HEK293T (cell line): ENCODE results near the gene KERA.

ENCODE experiments used
- ARNT ChIP-seq: fragments of 450-650 bp; IDR thresholded peaks from 2 replicates; pipeline ENCODE4 v1.6.1; 2017; ENCODE audit warnings: mild to moderate bottlenecking
- BHLHE40 ChIP-seq: fragments of 450-650 bp; IDR thresholded peaks from 2 replicates; pipeline ENCODE4 v1.6.1; 2016; ENCODE audit warnings: mild to moderate bottlenecking, moderate library complexity, borderline replicate concordance
- ELF4 ChIP-seq: fragments of 450-650 bp; IDR thresholded peaks from 2 replicates; pipeline ENCODE4 v1.6.1; 2017; ENCODE audit warnings: antibody characterized with exemption
- FOXA1 ChIP-seq: fragments of 450-650 bp; IDR thresholded peaks from 2 replicates; pipeline ENCODE4 v1.6.1; 2016; ENCODE audit warnings: mild to moderate bottlenecking
- FOXM1 ChIP-seq: fragments of 450-650 bp; IDR thresholded peaks from 2 replicates; pipeline ENCODE4 v1.6.1; 2017; ENCODE audit warnings: mild to moderate bottlenecking, borderline replicate concordance
- LEF1 ChIP-seq: fragments of 450-650 bp; IDR thresholded peaks from 2 replicates; pipeline ENCODE4 v1.6.1; 2017; ENCODE audit warnings: mild to moderate bottlenecking, borderline replicate concordance
- NFRKB ChIP-seq: fragments of 450-650 bp; IDR thresholded peaks from 2 replicates; pipeline ENCODE4 v1.6.1; 2016; ENCODE audit warnings: mild to moderate bottlenecking, moderate library complexity
- SP1 ChIP-seq: fragments of 450-650 bp; IDR thresholded peaks from 2 replicates; pipeline ENCODE4 v1.6.1; 2017
- TARDBP ChIP-seq: fragments of 450-650 bp; IDR thresholded peaks from 2 replicates; pipeline ENCODE4 v1.6.1; 2016
- TF ChIP-seq, protein P1 (sequence below): fragments of 450-650 bp; IDR thresholded peaks from 2 replicates; pipeline ENCODE4 v1.6.1; 2016

DNA sequence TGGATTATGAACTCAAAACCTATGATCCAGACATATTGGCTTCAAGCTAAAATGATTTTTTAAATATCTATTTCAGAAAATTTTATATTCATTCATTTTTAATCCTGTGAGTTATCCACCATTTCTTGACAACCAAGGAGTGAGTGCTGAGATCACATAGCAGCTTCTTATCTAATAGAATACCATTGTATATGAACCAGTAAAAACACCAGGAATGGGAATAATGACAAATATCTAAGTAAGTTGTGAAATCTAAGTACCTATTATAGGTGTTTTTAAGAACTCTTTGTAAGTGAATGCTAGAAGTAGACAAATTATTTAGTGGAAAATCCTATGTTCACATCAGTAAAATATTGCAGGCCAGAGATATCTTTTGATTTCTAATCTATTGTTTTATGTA is 45.3 kb upstream of the KERA start:
- TF ChIP-seq ELF4: no peak
- no peak for TF ChIP-seq BHLHE40
- no peak for TF ChIP-seq FOXA1
- TF ChIP-seq ARNT: no peak
- TF ChIP-seq SP1: no peak
- TF ChIP-seq LEF1: no peak
- TF ChIP-seq, protein P1, sequence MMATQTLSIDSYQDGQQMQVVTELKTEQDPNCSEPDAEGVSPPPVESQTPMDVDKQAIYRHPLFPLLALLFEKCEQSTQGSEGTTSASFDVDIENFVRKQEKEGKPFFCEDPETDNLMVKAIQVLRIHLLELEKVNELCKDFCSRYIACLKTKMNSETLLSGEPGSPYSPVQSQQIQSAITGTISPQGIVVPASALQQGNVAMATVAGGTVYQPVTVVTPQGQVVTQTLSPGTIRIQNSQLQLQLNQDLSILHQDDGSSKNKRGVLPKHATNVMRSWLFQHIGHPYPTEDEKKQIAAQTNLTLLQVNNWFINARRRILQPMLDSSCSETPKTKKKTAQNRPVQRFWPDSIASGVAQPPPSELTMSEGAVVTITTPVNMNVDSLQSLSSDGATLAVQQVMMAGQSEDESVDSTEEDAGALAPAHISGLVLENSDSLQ: no peak
- TF ChIP-seq NFRKB: no peak
- TF ChIP-seq FOXM1: no peak
- TF ChIP-seq TARDBP: no peak
